Fibroblast of lung (primary cell): Measurements from ENCODE around the gene PAPPA. TPM values are rescaled to one million over a fixed set of nuclear protein-coding genes. Genes with fewer than 3 reads are reported as not detected.
A peak's percentile ranks its signal among the peaks of the same experiment; 100 is the strongest.

ENCODE experiments used
- DNase-seq, 2 donors: peaks; one replicate each; pipeline versions ENCODE4 v3.0.0 to v3.0.0-alpha.2; 2010; ENCODE audit warnings: low read depth in 2 of 2
- H2AFZ ChIP-seq: 2 replicates; pipeline ENCODE4 v1.5.1; 2012; ENCODE audit warnings: low read length, control low read depth, inconsistent platforms
- H3K27ac ChIP-seq: 2 replicates; pipeline ENCODE4 v1.5.1; 2011; ENCODE audit warnings: low read length, control low read depth; ENCODE audit not compliant: insufficient read depth
- H3K27me3 ChIP-seq: 2 replicates; pipeline ENCODE4 v1.5.1; 2011; ENCODE audit warnings: mild to moderate bottlenecking, low read length; ENCODE audit not compliant: control insufficient read depth, insufficient read depth
- H3K36me3 ChIP-seq: 2 replicates; pipeline ENCODE4 v1.5.1; 2011; ENCODE audit warnings: low read length; ENCODE audit not compliant: control insufficient read depth, insufficient read depth
- H3K4me1 ChIP-seq: 2 replicates; pipeline ENCODE4 v1.5.1; 2011; ENCODE audit warnings: low read length; ENCODE audit not compliant: control insufficient read depth, insufficient read depth; ENCODE audit errors: extremely low read depth
- H3K4me2 ChIP-seq: 2 replicates; pipeline ENCODE4 v1.5.1; 2011; ENCODE audit warnings: low read length, control low read depth; ENCODE audit not compliant: insufficient read depth; ENCODE audit errors: extremely low read depth
- H3K4me3 ChIP-seq, 4 experiments: fragments of 200-600 bp in 1 of 4; sonication (generic) in 1 of 4; replicated peaks in 1 of 4; 2 replicates each; pipeline ENCODE4 v1.5.1; 2011 to 2016; ENCODE audit warnings: low read length in 4 of 4, low read depth in 3 of 4, mild to moderate bottlenecking in 3 of 4, control low read depth in 2 of 4, inconsistent platforms in 1 of 4, mixed read lengths in 1 of 4; ENCODE audit not compliant: insufficient read depth in 1 of 4; ENCODE audit errors: control extremely low read depth in 1 of 4
- H3K79me2 ChIP-seq: 2 replicates; pipeline ENCODE4 v1.5.1; 2012; ENCODE audit warnings: mild to moderate bottlenecking, low read length, inconsistent platforms; ENCODE audit not compliant: control insufficient read depth, insufficient read depth
- H3K9ac ChIP-seq: 2 replicates; pipeline ENCODE4 v1.5.1; 2011; ENCODE audit warnings: mild to moderate bottlenecking, low read length, control low read depth; ENCODE audit not compliant: insufficient read depth
- H3K9me3 ChIP-seq: 2 replicates; pipeline ENCODE4 v1.5.1; 2012; ENCODE audit warnings: low read depth, low read length; ENCODE audit not compliant: control insufficient read depth, insufficient read depth
- H4K20me1 ChIP-seq: 2 replicates; pipeline ENCODE4 v1.5.1; 2011; ENCODE audit warnings: low read length; ENCODE audit not compliant: control insufficient read depth, insufficient read depth; ENCODE audit errors: extremely low read depth
- EZH2 ChIP-seq: IDR thresholded peaks from 2 replicates; pipeline ENCODE4 v1.5.1; 2012; ENCODE audit warnings: low read length, control low read depth, mild to moderate bottlenecking; ENCODE audit errors: missing control alignments
- polyA plus RNA-seq, 2 donors: library from polyadenylated mRNA; depleted of rRNA in 1 of 2; stranded (reverse) in 1 of 2; unstranded in 1 of 2; fragments of >200 nt; gene quantifications; 2 replicates each; pipeline ENCODE4 v1.2.1, GENCODE V29; 2011 to 2012; ENCODE audit warnings: missing spikeins in 1 of 2
- total RNA-seq: library from RNA; depleted of rRNA; stranded (reverse); fragments of >200 nt; gene quantifications from 2 replicates; pipeline ENCODE4 v1.2.1, GENCODE V29; 2014
- TF ChIP-seq, protein P1 (sequence below), 2 donors: IDR thresholded peaks in 1 of 2; conservative IDR thresholded peaks in 1 of 2; 1 replicate in 1 of 2; 2 replicates in 1 of 2; pipeline ENCODE4 v1.5.1; 2011 to 2012; ENCODE audit warnings: low read length in 2 of 2, control low read depth in 1 of 2, inconsistent platforms in 1 of 2, low read depth in 1 of 2, mild to moderate bottlenecking in 1 of 2

PAPPA gene
- total and polyA plus RNA-seq, 2 donors (not counting 1 experiment from before 2014, with no cell fraction given), result 8.8 to 45.7 TPM

DNA sequence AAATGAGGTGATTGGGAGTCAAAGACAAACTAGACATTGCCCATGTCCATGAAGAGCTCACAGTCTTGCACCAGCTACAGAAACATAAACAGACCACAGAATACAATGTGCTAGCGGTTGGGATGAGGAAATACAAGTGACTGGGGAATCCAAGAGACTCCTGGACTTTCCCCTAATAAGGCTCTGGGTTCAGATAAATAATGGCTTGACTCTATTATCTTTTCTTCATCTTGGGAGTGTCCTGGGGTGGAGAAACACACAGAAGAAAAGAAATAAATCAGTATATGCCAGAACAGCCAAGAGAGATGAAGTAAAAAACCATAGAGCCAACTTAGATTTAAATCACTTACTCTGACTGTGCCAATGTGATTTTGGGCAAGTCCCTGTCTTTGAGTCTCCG is 227.8 kb downstream of the PAPPA start:
- Histone ChIP-seq H3K4me2 (no peak overlapping the region), H3K4me3 (no peak overlapping the region), H3K27me3 (no peaks in the 10 kb centered on the region), H3K9me3 (no peaks in the 10 kb centered on the region), H3K4me1 (peaks cover 12% of the 10 kb centered on the region), H3K36me3 (no peaks in the 10 kb centered on the region), H2AFZ (no peak overlapping the region), H3K79me2 (no peaks in the 10 kb centered on the region), H3K9ac (no peak overlapping the region), H4K20me1 (no peaks in the 10 kb centered on the region), H3K27ac (no peak overlapping the region)
- DNase-seq, result peak in 1 of 2 donors; percentile 75
- no peak for TF ChIP-seq EZH2
- TF ChIP-seq, protein P1, sequence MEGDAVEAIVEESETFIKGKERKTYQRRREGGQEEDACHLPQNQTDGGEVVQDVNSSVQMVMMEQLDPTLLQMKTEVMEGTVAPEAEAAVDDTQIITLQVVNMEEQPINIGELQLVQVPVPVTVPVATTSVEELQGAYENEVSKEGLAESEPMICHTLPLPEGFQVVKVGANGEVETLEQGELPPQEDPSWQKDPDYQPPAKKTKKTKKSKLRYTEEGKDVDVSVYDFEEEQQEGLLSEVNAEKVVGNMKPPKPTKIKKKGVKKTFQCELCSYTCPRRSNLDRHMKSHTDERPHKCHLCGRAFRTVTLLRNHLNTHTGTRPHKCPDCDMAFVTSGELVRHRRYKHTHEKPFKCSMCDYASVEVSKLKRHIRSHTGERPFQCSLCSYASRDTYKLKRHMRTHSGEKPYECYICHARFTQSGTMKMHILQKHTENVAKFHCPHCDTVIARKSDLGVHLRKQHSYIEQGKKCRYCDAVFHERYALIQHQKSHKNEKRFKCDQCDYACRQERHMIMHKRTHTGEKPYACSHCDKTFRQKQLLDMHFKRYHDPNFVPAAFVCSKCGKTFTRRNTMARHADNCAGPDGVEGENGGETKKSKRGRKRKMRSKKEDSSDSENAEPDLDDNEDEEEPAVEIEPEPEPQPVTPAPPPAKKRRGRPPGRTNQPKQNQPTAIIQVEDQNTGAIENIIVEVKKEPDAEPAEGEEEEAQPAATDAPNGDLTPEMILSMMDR (conservative IDR thresholded peaks at IDR 0.05 in 1 of 2, IDR thresholded peaks at IDR 0.05 in 1 of 2; ENCODE audit: low read depth in 1 of 2, low read length in 2 of 2), result no peak

DNA sequence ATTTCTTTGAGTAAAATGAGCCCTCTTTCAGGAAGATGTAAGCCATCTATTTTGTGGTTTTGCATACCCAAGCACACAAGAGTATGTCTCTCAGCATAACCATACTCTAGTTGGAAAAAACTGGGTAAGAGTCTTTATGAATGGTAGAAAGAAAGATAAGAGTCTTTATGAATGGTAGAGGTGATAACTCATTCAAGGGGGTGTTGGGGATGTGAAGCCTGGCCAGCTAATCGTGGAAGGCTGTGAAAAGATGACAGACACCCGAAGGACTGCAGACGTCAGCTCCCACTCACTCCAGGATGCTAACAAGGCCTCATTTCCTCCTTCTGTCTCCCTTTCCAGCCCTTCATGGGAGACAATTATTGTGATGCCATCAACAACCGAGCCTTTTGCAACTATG is 228.5 kb downstream of the PAPPA start:
- Histone ChIP-seq H3K9ac (no peak overlapping the region), H3K4me1 (peaks cover 11% of the 10 kb centered on the region), H3K27ac (no peak overlapping the region), H2AFZ (no peak overlapping the region), H3K4me3 (no peak overlapping the region), H4K20me1 (no peaks in the 10 kb centered on the region), H3K36me3 (no peaks in the 10 kb centered on the region), H3K9me3 (no peaks in the 10 kb centered on the region), H3K79me2 (no peaks in the 10 kb centered on the region), H3K27me3 (no peaks in the 10 kb centered on the region), H3K4me2 (no peak overlapping the region)
- no peak for DNase-seq
- TF ChIP-seq, protein P1 (conservative IDR thresholded peaks at IDR 0.05 in 1 of 2, IDR thresholded peaks at IDR 0.05 in 1 of 2; ENCODE audit: low read depth in 1 of 2, low read length in 2 of 2), result no peak
- TF ChIP-seq EZH2, result no peak

DNA sequence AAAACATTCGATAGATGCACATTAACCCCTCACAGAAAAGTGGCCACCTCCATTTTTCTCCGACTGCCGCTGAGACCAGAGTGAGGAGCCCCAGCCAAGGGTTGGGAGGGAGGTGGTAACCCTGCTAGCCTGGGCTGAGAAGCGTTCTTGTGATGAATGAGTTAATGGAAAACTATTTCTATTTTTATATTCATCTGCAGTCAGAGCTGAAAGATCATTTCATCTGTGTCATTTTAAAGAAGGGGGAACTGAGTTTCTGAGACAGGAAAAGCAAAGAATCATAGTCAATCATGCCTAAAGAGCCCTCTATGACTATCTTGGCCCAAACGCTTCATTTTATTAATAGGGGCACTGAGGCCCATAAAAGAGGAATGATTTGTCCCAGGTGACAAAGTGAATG is 229.5 kb downstream of the PAPPA start:
- Histone ChIP-seq H3K27ac (no peak overlapping the region), H3K36me3 (no peaks in the 10 kb centered on the region)

More for the DNA sequence above, 229.5 kb downstream of the PAPPA start:
- no peak for DNase-seq
- H2AFZ ChIP-seq, result no peak overlapping the region
- H4K20me1 ChIP-seq, result no peaks in the 10 kb centered on the region
- H3K9me3 ChIP-seq, result no peaks in the 10 kb centered on the region
- no peak for TF ChIP-seq EZH2
- TF ChIP-seq, protein P1 (conservative IDR thresholded peaks at IDR 0.05 in 1 of 2, IDR thresholded peaks at IDR 0.05 in 1 of 2; ENCODE audit: low read depth in 1 of 2, low read length in 2 of 2), result no peak
- no peak overlapping the region for H3K4me2 ChIP-seq
- H3K9ac ChIP-seq, result no peak overlapping the region
- no peaks in the 10 kb centered on the region for H3K27me3 ChIP-seq
- H3K4me3 ChIP-seq, result no peak overlapping the region
- peaks cover 3% of the 10 kb centered on the region for H3K4me1 ChIP-seq
- no peaks in the 10 kb centered on the region for H3K79me2 ChIP-seq
